Activated naive CD4-positive, alpha-beta T cell (primary cell): Measurements from ENCODE around the gene DIP2B.

Source experiments
- DNase-seq, 4 experiments: peaks; one replicate each; lab custom pipeline; 2025; lab: John Stamatoyannopoulos, UW

The DIP2B gene

DNA sequence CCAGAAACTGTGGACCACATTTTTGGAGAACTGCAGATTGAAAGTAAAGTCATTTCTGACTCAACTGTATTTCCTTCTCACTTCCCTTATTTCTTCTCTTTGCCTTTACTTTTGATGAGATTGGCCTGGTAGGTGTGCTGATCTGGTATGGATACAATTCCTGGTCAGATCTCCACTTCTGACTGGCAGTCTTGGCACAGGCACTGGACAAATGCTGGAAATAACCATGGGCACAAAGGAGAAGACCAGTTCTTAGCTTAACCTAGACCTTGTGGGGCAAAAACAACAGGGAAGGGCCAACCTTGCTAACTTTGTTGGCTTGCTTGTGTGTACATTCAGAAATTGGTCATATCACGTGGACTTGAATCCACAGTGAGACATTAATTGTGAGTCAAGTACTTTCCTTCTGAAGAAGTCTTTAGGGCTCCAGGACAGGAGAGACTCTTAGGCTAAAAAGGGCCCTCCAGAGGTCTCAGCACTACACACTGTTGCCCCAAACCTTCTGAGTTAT lies 75.0 kb downstream of the DIP2B start:
- no peak for DNase-seq

- DNase-seq: no peak
Observed at GRCh38 chr12:50580436-50580835, 75.7 kb downstream of the DIP2B start.

DNA sequence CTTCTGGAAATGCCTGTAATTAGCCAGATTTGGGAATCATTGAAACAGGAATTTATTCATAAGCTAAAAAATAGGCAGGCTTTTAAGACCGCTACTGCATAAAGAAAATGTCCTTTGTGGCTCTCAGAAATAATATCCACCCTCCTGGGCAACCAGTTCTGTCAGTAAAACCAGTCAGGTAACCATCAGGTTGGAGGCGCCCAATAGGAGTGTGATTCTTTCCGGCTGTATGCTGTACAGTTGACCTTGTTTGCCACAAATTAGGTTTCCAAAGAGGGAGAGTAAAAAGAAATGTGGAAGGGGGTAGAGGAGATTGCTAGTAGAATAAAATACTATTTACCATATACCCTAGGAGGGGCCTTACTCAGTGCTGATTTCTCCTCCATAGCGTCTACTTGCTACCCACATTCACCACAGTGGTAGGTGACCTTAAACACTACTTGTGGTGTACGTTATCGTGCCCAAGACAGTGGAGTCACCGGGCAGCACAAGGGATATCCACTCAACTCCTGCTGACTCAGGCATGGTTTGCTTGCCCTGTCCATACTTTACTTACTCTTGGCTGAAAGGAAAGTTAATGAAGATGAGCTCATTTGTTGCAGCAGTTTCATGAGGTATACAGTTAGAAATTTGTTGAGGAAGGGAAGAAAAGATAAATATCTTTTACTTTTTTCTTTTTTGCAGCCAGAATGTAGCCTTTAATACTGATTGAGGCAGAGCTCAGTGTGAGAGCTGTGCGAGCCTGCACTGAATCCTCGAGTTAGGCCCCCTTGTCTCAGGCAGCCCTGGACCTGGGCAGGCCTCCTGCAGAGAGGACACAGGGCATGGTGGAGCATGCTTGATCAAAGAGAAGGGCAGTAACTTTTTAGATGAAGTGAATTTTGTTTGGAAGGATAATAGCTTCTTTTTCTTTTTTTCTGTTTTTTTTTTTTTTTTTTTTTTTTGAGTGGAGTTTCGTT lies 76.7 kb downstream of the DIP2B start:
- DNase-seq: no peak

GRCh38 chr12:50584135-50584534 lies 79.3 kb downstream of the DIP2B start:
- DNase-seq: no peak

GRCh38 chr12:50589650-50590435 lies 85.1 kb downstream of the DIP2B start:
- DNase-seq: no peak

DNA sequence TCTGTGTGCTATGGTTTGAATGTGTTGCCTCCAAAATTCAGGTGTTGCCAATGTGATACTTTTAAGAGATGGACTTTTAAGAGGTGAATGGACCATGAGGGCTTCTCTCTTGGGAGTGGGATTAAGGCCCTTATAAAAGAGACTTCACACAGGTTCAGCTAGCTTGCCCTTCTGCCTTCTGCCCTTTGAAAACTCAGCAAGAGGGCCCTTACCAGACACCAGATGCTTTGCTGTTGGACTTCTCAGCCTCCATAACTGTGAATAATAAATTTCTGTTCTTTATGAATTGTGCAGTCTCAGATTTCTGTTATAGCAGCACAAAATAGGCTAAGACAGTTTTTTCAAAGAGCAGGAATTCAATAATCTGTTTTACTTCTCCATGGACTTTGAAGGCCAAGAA lies 86.1 kb downstream of the DIP2B start:
- DNase-seq: no peak

- DNase-seq: no peak
Observed at GRCh38 chr12:50595667-50596066, 90.9 kb downstream of the DIP2B start.

- DNase-seq: peak in 1 of 4 experiments; percentile 19
Observed at GRCh38 chr12:50597200-50598195, 92.7 kb downstream of the DIP2B start.

DNA sequence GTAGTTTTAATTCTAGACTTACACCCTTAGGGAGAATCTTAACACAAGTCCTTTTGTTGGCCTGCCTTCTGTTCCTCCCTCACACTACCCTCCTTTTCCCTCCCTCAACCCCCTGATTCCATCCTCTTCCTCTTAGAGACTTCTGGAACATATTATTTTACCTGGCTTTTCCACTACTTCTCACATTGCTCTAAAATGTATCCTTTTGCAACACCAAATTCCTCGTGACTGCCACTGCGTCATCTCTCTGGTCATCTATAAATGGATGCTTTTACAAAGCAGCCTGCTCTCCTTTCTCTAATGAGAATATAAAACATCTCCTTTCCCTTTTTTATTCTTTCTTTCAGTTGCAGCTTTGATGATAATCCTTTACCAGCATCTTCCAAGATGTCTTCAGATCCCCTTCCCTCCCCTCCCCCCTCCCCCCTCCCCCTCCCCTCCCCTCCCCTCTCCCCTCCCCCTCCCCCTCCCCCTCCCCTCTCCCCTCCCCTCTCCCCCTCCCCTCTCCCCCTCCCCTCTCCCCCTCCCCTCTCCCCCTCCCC lies 93.6 kb downstream of the DIP2B start:
- DNase-seq: no peak

GRCh38 chr12:50599366-50600095 lies 94.7 kb downstream of the DIP2B start:
- DNase-seq: no peak

GRCh38 chr12:50600364-50600763 lies 95.6 kb downstream of the DIP2B start:
- DNase-seq: no peak

- no peak for DNase-seq
Observed at GRCh38 chr12:50603817-50604639, 99.2 kb downstream of the DIP2B start.

DNA sequence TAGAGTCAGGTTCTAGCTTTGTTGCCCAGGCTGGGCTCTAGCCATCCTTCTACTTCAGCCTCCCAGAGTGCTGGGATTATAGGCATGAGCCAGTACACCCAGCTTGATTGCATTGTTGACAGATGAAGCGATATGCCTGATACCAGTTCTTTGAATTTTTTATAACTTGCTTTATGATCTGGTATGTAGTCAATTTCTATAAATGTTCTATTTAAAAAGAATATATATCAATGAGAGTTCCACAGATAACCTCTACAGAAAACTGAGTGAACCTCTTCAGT lies 99.8 kb downstream of the DIP2B start:
- DNase-seq: no peak

GRCh38 chr12:50606675-50607375 lies 102.0 kb downstream of the DIP2B start:
- DNase-seq: no peak

- no peak for DNase-seq
Observed at GRCh38 chr12:50609292-50609874, 104.6 kb downstream of the DIP2B start.

- DNase-seq: no peak
Observed at GRCh38 chr12:50610171-50610570, 105.4 kb downstream of the DIP2B start.

- no peak for DNase-seq
Observed at GRCh38 chr12:50611021-50611744, 106.4 kb downstream of the DIP2B start.

DNA sequence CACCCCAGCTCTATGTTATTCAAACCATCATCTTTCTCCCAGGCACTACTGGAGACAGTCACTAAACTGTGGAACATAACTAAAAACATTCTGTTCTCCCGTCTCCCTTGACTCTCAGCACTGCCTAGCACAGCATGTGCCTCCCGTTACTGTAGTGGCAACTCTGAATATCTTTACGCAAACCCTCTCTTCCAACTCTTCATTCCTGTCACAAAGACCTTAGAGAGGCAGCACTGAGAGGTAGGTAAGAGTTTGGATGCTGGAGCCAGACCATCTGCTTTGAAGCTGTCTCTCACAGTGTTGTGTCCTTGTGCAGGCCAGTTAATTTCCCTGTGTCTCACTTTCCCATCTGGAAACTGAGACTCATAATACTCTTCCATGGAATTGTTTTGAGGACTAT lies 108.1 kb downstream of the DIP2B start:
- DNase-seq: no peak
